NK-92 treated with Interleukin-12 subunit alpha and Interleukin-12 subunit beta, amount 100 ng/mL, for 24 hours (cell line): ENCODE results near the gene HNRNPF.
A peak's percentile ranks its signal among the peaks of the same experiment; 100 is the strongest.
"Not testable (repeated sequence)": the region's sequence is repeated elsewhere in the genome, so short reads cannot be mapped to it uniquely, and the experiment has no call there.

Experiments
- DNase-seq: peaks from one replicate; lab custom pipeline; 2025; lab: John Stamatoyannopoulos, UW

HNRNPF gene

GRCh38 chr10:43408710-43409384, at the start of gene HNRNPF:
Gene HNRNPF (minus strand): TSS chr10:43409186. CDS start chr10:43387884, 21,302 bp downstream.
- peak; percentile 89 for DNase-seq

- DNase-seq: no peak
Observed at GRCh38 chr10:43458227-43458626, 49.2 kb upstream of the HNRNPF start.

GRCh38 chr10:43456561-43456960, 47.6 kb upstream of the HNRNPF start:
- DNase-seq: not testable (repeated sequence)

GRCh38 chr10:43454025-43454424, 45.0 kb upstream of the HNRNPF start:
- not testable (repeated sequence) for DNase-seq

- no peak for DNase-seq
Observed at GRCh38 chr10:43453266-43453831, 44.4 kb upstream of the HNRNPF start.

GRCh38 chr10:43452356-43452914, 43.4 kb upstream of the HNRNPF start:
- DNase-seq: no peak

- DNase-seq: no peak
Observed at GRCh38 chr10:43448742-43449141, 39.8 kb upstream of the HNRNPF start.

GRCh38 chr10:43446219-43447017, 37.4 kb upstream of the HNRNPF start:
- DNase-seq: not testable (repeated sequence)

GRCh38 chr10:43444897-43445466, 36.0 kb upstream of the HNRNPF start:
- no peak for DNase-seq

- DNase-seq: no peak
Observed at GRCh38 chr10:43444323-43444722, 35.3 kb upstream of the HNRNPF start.

- no peak for DNase-seq
Observed at GRCh38 chr10:43440463-43441134, 31.6 kb upstream of the HNRNPF start.

GRCh38 chr10:43437141-43437870, 28.3 kb upstream of the HNRNPF start:
- DNase-seq: no peak

GRCh38 chr10:43436291-43437140, 27.5 kb upstream of the HNRNPF start, which contains the start of gene ZNF487:
Gene ZNF487 (plus strand): TSS chr10:43437111. CDS start chr10:43475814, 38,703 bp downstream.
- DNase-seq: peak; percentile 78

- DNase-seq: no peak
Observed at GRCh38 chr10:43430926-43431663, 22.1 kb upstream of the HNRNPF start.

GRCh38 chr10:43427166-43427825, 18.3 kb upstream of the HNRNPF start:
- DNase-seq: no peak

- DNase-seq: not testable (repeated sequence)
Observed at GRCh38 chr10:43426476-43426875, 17.5 kb upstream of the HNRNPF start.

- no peak for DNase-seq
Observed at GRCh38 chr10:43424416-43424815, 15.4 kb upstream of the HNRNPF start.

GRCh38 chr10:43421944-43422343, 13.0 kb upstream of the HNRNPF start:
- not testable (repeated sequence) for DNase-seq

GRCh38 chr10:43421519-43421918, 12.5 kb upstream of the HNRNPF start:
- DNase-seq: no peak
